HL-60 (cell line): ENCODE data around the gene RNASEL.
"Not testable (repeated sequence)": the region's sequence is repeated elsewhere in the genome, so short reads cannot be mapped to it uniquely, and the experiment has no call there.

Experiments
- DNase-seq, 2 experiments: peaks; one replicate each; pipeline ENCODE4 v3.0.0-alpha.2; 2010 to 2020; ENCODE audit warnings: low read depth in 1 of 2, low spot score in 1 of 2
- H3K27ac ChIP-seq: fragments of 250-450 bp; sonication (Bioruptor Pico); replicated peaks from 2 replicates; pipeline ENCODE4 v1.5.1; 2020; ENCODE audit warnings: mild to moderate bottlenecking, moderate library complexity
- H3K27me3 ChIP-seq: fragments of 250-450 bp; sonication (Bioruptor Pico); 2 replicates; pipeline ENCODE4 v1.5.1; 2021; ENCODE audit warnings: mild to moderate bottlenecking, moderate library complexity; ENCODE audit not compliant: insufficient read depth, poor library complexity, severe bottlenecking
- H3K4me3 ChIP-seq: replicated peaks from 2 replicates; pipeline ENCODE4 v1.5.1; 2011; ENCODE audit warnings: mild to moderate bottlenecking, control low read depth, low read length; ENCODE audit not compliant: insufficient read depth
- GABPA ChIP-seq: IDR thresholded peaks from 2 replicates; pipeline ENCODE4 v1.6.1; 2012; ENCODE audit warnings: low read depth
- POLR2AphosphoS5 ChIP-seq: IDR thresholded peaks from 2 replicates; pipeline ENCODE4 v1.6.1; 2012; ENCODE audit warnings: low read depth
- SPI1 ChIP-seq: IDR thresholded peaks from 2 replicates; pipeline ENCODE4 v1.6.1; 2012; ENCODE audit warnings: low read depth, mild to moderate bottlenecking, borderline replicate concordance
- TF ChIP-seq, protein P1 (sequence below): IDR thresholded peaks from one replicate; pipeline ENCODE4 v1.5.1; 2011; ENCODE audit warnings: low read length, control low read depth, inconsistent platforms; ENCODE audit not compliant: insufficient read depth
- TF ChIP-seq, protein P2 (sequence below): IDR thresholded peaks from 2 replicates; pipeline ENCODE4 v1.6.1; 2012; ENCODE audit warnings: low read depth; ENCODE audit not compliant: insufficient replicate concordance

RNASEL gene

DNA sequence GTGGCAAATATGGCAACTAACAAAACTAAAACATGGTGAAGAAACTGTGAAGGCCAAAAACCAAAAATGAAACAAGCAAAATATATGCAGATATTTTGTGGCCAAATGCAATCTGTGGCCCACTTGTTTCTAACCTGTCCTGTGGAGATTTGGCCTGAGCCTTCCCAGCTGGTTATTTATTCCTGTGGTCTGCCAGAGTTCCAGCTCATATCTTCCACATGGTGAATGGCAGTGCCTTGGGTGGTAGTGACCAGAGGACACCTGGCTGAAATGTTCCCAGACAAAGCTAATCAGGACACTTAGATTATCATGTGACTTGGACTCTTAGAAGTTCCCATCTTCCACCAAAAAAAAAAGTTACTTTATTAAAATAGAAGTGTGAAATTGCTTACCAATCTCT, 39.7 kb downstream of the RNASEL start:
- no peak for DNase-seq
- no peak overlapping the region for H3K4me3 ChIP-seq
- H3K27me3 ChIP-seq = no peaks in the 10 kb centered on the region
- no peak for TF ChIP-seq SPI1
- TF ChIP-seq POLR2AphosphoS5 = no peak
- TF ChIP-seq, protein P1, sequence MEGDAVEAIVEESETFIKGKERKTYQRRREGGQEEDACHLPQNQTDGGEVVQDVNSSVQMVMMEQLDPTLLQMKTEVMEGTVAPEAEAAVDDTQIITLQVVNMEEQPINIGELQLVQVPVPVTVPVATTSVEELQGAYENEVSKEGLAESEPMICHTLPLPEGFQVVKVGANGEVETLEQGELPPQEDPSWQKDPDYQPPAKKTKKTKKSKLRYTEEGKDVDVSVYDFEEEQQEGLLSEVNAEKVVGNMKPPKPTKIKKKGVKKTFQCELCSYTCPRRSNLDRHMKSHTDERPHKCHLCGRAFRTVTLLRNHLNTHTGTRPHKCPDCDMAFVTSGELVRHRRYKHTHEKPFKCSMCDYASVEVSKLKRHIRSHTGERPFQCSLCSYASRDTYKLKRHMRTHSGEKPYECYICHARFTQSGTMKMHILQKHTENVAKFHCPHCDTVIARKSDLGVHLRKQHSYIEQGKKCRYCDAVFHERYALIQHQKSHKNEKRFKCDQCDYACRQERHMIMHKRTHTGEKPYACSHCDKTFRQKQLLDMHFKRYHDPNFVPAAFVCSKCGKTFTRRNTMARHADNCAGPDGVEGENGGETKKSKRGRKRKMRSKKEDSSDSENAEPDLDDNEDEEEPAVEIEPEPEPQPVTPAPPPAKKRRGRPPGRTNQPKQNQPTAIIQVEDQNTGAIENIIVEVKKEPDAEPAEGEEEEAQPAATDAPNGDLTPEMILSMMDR = no peak
- TF ChIP-seq, protein P2, sequence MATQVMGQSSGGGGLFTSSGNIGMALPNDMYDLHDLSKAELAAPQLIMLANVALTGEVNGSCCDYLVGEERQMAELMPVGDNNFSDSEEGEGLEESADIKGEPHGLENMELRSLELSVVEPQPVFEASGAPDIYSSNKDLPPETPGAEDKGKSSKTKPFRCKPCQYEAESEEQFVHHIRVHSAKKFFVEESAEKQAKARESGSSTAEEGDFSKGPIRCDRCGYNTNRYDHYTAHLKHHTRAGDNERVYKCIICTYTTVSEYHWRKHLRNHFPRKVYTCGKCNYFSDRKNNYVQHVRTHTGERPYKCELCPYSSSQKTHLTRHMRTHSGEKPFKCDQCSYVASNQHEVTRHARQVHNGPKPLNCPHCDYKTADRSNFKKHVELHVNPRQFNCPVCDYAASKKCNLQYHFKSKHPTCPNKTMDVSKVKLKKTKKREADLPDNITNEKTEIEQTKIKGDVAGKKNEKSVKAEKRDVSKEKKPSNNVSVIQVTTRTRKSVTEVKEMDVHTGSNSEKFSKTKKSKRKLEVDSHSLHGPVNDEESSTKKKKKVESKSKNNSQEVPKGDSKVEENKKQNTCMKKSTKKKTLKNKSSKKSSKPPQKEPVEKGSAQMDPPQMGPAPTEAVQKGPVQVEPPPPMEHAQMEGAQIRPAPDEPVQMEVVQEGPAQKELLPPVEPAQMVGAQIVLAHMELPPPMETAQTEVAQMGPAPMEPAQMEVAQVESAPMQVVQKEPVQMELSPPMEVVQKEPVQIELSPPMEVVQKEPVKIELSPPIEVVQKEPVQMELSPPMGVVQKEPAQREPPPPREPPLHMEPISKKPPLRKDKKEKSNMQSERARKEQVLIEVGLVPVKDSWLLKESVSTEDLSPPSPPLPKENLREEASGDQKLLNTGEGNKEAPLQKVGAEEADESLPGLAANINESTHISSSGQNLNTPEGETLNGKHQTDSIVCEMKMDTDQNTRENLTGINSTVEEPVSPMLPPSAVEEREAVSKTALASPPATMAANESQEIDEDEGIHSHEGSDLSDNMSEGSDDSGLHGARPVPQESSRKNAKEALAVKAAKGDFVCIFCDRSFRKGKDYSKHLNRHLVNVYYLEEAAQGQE = no peak
- no peak for TF ChIP-seq GABPA
- H3K27ac ChIP-seq = no peak overlapping the region

DNA sequence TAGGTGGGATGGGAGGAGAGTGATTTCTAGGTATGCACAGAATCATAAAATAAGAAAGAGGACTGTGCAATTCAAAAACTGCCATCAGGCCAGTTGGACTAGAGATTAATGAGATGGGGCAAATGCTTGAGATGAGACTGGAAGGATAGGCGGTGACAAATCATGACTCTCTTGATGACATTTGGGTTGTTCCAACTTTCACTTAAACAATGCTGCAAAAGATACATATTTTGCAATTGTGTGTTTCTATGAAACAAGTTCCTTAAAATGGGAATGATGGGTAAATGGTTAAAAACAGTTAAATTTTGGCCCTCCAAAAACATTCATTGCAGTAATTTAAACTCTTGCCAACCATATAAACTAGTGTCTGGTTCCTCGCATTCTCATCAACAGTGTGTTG, 55.2 kb downstream of the RNASEL start:
- H3K27me3 ChIP-seq = no peaks in the 10 kb centered on the region
- TF ChIP-seq GABPA (no peak), SPI1 (no peak), POLR2AphosphoS5 (no peak)
- TF ChIP-seq, protein P2 = no peak
- TF ChIP-seq, protein P1 = no peak
- H3K4me3 ChIP-seq = no peak overlapping the region
- DNase-seq = no peak
- no peak overlapping the region for H3K27ac ChIP-seq

DNA sequence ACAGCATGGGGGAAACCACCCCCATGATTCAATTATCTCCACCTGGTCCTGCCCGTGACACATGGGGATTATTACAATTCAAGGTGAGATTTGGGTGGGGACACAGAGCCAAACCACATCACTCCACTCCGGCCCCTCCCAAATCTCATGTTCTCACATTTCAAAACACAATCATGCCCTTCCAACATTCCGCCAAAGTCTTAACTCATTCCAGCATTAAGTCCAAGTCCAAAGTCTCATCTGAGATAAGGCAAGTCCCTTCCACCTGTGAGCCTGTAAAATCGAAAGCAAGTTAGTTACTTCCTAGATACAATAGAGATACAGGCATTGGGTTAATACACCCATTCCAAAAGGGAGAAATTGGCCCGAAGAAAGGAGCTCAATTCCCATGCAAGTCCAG, 60.9 kb downstream of the RNASEL start:
- H3K27me3 ChIP-seq, DNase-seq, H3K4me3 ChIP-seq: not testable (repeated sequence)

DNA sequence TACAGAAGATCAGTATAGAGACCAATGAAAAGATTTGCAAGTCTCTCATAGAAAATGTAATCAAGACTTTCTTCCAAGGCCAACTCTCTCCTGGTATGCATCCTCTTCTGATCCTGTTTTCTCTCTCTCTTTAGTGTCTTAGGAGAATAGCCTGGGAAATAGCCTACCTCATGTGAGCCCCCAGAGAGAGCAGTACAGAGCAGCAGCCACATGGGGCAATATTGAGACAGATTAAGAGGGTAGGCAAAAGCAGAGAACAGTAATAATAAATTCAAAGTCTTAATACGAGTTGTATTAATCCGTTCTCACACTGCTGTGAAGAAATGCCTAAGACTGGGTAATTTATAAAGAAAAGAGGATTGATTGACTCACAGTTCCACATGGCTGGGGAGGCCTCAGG, 61.4 kb downstream of the RNASEL start:
- no peak for DNase-seq
- no peak overlapping the region for H3K4me3 ChIP-seq
- no peak for TF ChIP-seq SPI1
- TF ChIP-seq POLR2AphosphoS5 = no peak
- no peak for TF ChIP-seq GABPA
- TF ChIP-seq, protein P1 = no peak
- TF ChIP-seq, protein P2 = no peak
- no peak overlapping the region for H3K27ac ChIP-seq
- H3K27me3 ChIP-seq = no peaks in the 10 kb centered on the region

More for the DNA sequence above, 60.9 kb downstream of the RNASEL start:
- not testable (repeated sequence) for H3K27ac ChIP-seq
